ENCODE data around the gene PPP1R12C.
"Not testable (repeated sequence)": the region's sequence is repeated elsewhere in the genome, so short reads cannot be mapped to it uniquely, and the experiment has no call there.

PPP1R12C gene

DNA sequence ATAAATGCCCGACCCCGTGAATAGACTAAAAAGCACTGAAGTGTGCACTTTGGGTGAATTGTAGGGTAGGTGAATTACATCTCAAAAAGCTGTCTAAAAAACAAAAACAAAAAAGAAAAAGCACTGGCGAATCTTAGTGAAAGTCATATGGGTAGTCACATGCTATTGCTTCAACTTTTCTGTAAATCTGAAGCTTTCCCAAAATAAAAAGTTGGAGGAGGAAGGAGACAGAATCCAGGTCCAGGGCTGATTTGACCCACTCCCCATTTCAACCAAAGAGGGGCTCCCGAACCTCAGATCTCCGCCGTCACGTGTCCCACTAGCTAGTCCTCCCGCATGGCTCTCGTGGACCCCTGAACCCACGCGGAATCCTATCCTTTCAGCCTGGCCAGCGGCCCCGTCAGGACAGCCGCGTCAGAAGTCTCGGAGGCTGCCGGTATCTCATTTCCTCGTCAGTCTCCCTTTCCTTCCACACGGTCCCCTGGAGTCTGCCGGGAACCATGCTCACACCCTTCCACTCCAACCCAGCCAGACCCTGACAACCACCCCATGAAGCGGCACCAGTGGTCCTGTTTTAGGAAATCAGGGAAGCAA is 6.1 kb downstream of the PPP1R12C start:
- DNase-seq (ENCODE audit: low spot score) = no peak

DNA sequence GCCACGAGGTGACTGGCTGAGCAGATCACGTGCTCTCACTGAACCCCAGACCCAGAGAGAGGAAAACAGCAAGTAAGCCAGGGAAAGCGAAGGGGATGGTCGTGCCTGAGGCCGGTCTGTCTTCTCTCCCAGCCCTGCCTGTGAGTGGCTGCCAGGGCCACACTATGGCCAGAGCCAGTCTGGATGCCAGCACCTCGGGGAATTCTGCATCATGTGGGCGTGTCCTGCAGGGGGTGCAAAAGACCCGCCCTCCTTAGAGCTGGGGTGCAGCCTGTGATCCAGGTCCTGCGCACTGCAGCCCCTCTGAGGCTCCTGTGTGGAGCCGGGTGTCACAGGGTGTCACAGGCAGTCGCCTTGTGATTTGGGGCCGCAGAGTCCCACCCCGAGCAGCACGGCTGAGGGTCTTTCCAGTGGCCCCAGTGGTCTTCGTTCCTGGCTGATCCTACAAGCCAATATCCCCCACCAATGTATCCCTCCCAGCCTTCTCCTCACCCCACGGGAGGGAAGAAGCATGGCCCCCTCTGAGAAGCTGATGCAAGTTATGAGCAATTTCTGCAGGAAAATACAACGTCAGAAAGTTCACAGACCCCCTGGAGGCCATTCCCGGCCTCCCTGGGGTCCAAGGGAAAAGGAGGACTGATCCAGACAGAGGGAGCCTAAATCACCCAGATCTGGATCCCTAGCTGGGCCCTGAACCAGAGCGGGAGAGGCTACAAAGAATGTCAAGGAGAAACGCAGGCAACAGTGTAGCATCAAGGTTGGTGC is 7.7 kb downstream of the PPP1R12C start:
- no peak for DNase-seq (ENCODE audit: low spot score)

DNA sequence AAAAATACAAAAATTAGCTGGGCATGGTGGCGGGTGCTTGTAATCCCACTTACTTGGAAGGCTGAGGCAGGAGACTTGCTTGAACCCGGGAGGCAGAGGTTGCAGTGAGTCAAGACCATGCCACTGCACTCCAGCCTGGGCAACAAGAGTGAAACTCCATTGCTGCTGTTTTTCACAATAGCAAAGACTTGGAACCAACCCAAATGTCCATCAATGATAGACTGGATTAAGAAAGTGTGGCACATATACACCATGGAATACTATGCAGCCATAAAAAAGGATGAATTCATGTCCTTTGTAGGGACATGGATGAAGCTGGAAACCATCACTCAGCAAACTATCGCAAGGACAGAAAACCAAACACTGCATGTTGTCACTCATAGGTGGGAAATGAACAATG is 10.2 kb downstream of the PPP1R12C start:
- DNase-seq (ENCODE audit: low spot score) = not testable (repeated sequence)

DNA sequence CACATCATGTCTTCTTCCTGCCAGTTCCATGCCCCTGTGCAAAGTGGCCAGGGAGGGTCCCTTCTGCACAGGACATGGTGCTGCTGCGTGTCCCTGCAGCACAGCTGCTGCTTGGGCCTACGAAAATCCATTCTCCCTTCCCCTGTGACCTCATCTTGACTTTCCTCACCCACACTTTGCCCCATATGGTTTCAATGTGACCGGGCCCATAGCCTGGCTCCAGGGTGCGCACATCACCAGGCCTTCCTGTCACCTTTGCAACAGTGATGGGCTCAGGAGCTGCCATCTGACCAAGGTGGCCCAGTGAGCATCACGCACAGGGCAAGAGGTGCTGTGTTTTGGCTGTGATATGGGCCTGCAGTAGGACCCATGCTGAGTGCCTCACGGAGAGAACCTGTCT is 10.8 kb downstream of the PPP1R12C start:
- no peak for DNase-seq (ENCODE audit: low spot score)

DNA sequence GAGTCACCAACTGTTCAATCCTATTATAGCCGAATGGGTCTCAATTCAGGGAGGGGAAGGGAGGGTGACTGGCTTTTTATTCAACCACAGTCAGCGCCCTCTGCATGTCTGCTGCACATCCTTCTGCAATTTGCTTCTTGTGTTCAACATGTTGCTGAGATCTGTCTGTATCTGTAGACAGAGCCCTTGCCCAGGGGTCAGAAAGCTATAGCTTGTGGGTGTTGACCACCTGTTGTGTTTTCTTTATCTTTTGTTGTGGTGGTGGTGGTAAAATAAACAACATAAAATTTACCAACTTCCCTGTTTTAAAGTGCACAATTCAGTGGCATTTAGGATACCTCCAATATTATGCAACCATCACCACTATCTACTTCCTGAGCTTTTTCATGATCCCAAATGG is 12.2 kb downstream of the PPP1R12C start:
- no peak for DNase-seq (ENCODE audit: low spot score)

DNA sequence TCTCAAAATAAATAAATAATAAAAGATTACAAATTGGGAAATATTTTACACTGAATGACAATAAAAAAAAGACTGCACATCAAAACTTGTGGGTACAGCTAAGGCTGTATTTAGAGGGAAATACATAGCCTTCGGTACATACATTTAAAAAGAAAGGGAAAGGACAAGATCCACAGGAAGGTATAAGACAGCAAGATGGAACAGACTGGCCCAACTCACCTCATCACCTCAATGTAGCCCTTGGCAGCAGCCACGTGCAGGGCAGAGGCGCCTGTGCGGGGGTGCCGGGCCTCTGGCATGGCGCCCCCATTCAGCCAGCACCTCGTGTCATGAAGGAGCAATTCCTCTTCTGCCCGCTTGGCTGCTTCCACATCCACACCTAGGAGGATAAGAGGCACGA is 14.2 kb downstream of the PPP1R12C start:
- no peak for DNase-seq (ENCODE audit: low spot score)

DNA sequence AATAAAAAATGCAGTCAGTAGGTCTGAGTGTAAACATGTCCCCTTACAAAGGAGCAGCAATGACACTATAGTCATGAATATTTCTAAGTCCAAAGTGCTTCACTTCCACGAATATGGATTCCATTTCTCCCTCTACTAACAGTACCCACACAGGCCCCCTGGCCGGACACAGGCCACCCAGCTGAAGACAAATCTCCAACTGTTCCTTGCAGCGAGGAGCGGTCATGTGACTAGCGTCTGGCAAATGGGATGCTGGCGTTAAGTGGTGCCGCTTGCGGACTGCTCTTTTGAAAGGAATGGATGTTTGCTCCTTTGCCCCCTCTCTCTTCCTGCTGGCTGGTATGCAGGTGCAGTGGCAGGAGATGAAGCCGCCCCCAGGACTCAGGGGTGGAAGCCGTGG is 16.2 kb downstream of the PPP1R12C start:
- DNase-seq (ENCODE audit: low spot score) = no peak

DNA sequence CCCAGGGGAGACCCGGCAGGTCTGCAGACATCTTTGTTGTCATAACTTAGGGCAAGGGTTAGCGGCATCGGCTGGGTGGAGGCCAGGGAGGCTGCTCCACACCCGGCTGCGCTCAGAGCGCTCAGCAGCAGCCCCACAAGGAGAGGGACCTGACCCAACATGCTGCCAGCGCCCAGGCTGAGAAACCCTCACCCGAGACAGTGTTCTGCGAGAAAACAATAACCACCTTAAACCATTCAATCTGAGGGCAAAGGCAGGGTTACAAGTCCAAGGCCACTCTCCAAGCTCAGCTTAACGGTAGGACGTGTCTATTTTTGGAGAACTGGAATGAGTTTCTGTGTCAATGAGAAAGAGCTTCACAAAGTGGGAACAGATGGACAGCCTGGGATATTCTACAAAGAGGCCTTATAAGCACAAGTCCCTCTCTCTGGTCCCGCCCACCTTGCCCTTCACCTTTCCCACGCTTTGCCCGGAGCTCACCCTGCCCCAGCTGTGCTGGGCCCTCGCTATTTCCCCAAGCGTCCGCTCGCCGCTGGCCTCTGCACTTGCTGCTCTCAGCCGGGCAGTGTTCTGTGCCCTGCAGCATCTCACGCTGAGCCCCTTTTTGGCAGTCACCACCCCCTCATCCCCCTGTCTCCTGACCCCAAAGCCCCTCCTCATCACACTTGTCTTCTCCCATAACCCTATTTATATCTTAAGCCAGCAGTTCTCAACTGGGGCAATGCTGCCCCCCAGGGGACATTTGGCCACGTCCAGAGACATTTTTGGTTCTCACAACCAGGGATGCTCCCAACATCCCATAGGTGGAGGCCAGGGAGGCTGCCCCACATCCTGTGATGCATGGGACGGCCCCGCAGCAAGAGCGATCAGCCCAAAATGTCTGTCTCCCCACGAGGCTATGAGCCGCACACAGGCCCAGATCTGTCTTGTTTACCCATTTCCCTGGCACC is 17.6 kb downstream of the PPP1R12C start:
- DNase-seq (ENCODE audit: low spot score) = no peak

DNA sequence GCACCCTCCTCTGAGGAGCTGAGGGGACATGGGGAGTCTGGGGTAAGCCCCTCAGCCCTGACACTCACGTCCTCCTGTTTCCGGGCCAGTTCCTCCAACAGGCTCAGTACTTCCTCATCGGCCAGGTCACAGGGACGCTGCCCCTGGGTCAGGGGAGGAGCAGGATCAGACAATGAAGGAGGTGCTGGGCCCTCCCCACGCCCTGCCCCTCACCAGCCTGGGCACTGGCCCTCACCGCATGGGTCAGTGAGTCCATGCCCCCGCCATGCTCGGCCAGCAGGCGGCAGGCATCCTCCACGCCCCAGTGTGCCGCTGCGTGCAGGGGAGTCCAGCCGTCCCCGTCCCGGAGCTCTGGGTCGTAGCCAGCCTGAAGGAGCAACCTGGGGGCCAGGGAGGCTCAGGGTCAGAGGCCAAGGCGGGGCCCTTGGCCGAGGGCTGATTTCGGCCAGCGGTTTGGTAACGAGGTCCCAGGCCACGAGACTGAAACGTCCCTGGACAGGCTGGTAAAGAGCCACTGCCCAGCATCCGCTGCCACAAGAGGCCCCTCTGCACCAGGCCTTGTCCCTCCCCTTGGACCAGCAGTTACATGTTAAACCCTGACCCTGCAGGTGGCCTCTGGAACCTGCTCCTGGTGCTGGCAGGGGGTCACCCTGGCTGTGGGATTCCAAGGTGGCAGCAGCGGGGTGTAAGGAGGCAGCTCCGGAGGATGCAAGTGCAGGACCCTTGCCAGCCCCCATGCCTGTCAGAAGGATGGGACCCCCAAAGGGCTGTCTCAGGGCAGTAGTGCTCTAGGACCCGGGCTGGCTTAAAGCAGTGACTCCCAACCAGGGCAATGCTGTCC is 18.5 kb downstream of the PPP1R12C start:
- DNase-seq (ENCODE audit: low spot score) = no peak

DNA sequence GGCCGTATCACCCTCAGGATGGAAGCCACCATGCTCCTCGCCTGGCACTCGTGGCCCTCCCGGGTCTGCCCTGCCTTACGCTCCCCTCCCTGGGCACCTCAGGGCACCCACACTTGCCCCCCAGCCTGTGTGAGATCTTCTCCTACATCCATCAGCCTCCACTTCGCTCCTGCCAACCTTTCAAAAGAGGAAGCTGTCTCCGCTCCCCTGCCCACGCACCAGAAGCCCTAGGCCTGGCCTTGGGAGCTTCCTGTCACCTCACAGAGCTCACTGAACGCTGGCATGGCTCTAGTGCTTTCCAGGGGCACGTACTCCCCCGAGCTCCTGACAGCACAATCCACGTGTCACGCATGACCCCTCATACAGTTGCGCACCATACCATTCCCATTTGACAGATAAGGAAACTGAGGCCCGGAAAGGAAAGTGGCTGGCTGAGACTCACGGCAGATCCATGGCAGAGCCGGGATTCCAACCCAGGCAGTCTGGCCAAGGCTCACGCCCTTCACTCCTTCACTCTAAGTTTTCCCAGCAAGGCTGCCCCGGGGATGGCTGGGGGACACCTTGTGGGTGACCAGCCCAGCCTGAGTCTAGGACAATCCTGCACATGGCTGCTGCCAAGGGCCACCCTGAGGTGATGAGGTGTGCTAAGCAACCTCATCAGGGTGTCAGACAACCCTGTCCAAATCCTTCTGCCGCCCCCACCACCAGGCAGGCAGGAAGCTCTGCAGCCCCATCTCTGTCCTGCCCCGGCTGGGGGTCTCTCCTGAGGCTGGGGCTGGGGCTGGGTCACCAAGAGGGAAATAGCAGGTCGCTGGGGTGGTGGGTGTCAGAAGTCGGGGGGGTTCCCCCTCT is 19.3 kb downstream of the PPP1R12C start:
- no peak for DNase-seq (ENCODE audit: low spot score)

DNA sequence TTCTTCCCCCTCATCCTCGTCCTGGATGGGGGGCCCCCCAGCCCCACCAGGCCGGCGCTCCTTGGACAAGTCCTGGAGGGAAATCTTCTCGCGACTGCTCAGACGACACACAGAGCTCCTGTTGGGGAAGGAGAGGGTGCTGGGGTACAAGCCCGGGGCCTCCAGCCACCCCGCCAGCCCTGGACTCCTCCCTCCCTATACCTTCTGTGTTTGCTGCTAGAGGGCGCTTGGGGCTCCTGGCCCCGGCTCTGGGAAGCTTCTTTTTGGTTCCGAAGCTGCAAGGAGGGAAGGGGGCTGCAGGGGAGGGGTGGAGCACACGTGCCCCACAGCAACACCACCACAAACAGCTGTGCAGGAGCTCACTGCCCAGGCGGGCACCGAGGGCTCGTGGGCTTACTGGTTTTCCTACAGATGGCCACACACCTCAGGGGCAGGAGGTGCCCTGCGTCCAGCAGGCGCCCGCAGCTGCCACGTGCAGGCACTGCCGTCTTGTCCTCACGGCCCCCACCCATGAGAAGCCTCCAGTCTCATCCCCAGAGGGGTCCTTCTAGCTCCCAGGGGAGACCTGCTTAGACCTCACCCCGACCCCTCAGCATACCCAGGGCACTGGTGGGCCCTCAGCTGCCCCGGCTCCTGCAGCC is 21.3 kb downstream of the PPP1R12C start:
- no peak for DNase-seq (ENCODE audit: low spot score)

DNA sequence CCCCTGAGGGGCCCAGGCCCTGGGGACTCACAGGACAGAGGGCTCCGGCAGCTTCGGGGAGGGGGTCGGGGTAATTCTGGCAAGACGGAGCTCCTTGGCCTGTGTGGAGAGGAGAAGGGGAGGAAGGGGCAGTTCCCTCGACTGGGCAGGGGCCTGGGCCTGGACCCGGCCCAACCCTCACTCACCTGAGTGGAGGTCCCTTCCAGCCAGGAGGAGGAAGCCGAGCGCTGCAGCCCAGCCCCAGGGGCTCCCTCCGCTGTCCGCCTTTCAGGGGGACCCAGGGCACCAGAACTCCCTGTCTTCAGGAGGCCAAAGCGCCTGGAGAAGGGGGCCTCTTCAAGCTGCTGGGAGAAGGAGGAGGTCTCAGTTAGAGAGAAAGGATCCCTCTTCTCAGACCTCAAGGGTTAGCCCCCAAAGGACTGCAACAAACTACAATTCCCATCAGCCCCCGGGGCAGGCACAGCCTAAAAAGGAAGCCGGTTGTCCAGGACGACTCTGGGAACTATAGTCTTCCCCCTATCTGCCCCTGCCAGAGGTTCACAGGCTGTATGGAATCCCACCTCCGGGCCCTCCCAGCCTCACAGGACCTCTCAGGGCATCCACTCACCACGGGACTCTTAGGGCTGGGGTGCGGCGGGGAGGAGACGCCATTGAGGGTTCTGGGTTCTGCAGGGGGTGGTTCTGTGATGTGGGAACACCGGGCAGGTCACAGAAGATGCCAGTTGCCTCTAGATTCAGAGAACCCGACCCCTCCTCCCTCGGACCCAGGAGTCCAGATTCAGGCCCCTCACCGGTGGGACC is 22.0 kb downstream of the PPP1R12C start:
- DNase-seq (ENCODE audit: low spot score) = no peak

DNA sequence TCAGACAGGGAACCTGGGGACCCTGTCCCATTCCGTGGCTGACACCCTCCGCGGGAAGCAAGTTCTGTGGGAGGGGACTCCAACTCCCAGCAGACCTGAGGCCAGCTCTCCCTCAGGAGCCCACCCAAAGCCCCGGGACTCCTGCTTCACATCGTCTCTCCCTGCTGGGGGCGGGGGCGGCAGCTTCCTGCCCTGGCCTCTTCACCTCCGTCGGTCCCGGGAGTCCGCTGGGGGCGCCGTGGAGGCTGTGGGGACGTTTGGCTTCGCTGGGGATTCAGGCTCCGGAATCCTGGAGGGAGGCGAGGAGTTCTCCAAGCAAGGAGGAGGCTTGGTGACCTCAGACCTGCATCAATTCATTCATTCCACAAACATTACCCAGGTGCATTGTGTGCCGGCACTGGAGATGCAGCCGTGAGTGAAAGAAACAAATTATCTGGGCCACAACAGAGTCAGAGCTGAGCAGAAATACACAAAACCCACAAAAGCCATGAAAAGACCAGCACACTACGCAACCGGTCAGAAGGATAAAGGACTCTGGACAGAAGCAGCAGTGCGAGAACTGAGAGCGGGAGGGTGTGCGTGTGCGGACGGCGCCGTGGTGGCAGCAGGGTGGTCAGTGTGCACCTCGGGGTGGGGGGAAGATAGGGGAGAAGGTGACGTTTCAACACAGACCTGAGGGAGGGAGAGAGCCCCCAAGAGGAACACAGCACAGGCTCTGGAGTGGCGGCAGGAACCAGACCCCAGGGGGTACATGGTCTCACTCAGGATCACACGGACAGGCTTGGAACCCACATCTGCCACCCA is 22.8 kb downstream of the PPP1R12C start:
- no peak for DNase-seq (ENCODE audit: low spot score)

DNA sequence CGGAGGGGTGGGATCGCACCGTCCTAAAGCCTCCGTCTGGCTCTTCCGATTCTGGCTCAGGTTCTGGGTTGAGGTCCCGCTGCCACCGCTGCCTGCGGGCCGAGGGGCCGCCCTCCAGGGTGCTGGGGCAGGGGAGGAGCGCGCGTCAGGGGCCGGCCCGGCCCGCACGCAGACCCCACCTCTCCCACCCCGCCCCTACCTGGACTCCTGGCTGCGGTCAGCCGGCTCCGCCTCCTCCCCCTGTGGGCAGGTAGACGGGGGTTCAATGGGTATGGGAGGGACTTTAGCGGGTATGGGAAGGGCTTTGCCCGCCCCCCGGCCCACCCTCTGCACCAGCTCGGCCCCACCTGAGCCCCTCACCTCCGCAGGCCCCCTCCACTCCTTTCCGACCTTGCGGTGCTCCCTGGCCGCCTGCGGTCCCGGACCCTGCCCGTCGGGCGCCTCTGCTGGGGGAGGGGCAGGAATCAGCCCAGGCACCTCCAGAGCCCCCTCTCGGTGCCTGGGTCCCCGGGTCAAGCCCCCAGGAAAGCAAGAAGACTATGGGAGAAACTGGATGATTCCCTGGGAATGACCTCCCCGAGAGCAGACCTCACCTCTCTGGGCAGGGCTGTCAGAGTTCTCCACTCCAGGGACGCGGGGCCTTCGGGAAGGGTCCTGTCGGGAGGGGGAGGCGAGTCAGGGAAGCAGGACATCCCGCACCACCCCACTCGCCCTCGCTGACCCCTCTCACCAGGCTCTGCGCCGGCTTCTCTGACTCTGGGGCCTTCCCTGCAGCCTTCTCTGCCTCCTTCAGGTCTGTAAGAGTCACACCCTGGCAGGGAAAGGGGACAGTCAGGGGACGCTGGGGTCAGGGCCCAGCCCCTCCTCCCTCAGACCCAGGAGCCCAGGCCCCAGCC is 24.8 kb downstream of the PPP1R12C start:
- DNase-seq (ENCODE audit: low spot score) = no peak

DNA sequence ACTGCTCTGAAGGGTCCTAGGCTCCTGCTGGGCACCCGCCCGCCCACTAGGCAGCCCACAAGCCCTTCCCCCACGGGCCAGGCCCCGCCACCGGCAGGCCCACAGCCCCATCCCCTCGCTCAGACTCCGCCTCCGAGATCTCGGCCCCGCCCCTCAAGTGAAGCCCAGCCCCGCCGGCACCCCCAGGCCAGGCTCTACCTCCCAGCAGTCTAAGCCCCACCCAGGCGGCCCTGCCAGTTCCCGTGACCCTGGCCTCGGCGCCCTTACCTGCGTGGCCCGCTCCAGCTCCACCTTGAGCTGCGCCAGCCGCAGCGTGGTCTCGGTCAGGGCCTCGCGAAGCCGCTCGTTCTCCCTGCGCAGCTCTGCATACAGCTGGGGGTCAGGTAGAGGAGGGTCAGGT is 25.5 kb downstream of the PPP1R12C start:
- DNase-seq (ENCODE audit: low spot score) = no peak

DNA sequence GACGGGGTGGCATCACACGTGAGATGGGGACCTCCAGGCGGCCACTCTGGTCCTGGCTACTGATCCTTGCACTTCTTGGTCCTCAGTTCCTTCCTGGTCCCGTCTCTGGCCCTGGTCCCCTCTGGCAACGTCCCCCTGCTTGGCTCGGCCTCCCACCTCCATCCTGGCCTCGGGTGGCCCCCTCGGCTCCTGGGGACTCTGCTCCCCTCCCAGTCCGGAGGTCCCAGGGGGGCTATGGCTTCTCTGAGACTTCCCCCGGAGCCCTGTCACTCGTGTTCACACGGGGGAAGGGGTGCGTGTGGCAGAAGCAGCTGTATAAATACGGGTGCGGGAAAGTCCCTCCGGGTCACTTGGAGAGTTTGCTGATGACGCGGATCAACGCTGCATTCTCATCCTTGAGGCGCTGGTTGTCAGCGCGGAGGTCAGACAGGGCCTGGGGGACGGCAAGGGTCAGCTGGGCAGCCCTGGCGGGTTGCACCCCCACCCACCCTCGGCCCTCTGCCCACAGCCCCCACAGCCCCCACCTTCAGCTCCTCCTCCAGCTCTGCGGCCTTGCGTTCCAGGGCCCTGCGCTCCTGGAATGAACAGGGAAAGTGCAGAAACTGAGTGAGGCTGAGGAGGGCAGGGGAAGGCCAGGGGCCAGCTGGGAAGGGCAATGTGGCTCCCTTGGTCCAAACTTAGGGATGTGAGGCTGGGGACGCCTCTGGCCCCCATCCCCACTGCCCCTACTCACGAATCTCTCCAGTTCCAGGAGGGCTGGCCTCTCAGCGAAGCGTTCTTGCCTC is 26.1 kb downstream of the PPP1R12C start:
- no peak for DNase-seq (ENCODE audit: low spot score)

DNA sequence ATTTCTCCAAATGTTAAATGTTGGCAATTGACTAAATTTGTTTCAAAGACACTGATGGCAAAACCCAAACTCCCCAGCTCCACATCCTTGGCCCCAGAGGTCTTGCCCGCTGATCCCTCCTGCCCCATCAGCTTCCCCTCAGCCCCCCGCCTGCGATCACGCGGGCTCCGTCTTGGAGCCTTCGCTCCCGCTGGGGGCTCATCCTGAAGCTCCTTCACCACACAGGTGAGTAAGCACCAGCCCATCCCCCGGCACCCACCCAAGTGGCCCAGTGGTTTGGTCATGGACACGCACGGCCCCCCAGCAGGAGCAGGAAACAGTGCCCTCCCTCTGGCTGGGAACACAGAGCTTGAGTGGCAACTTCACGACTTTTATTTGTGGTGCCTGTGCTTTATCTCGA is 26.9 kb downstream of the PPP1R12C start:
- no peak for DNase-seq (ENCODE audit: low spot score)

Data from kidney capillary endothelial cell (primary cell).